GM19455 (cell line): ENCODE measurements around the gene SLAIN1.
"Not testable (repeated sequence)": the region's sequence is repeated elsewhere in the genome, so short reads cannot be mapped to it uniquely, and the experiment has no call there.

Source experiments
- ATAC-seq: cut with Tn5 transposase; IDR thresholded peaks from one replicate; pipeline ENCODE4 v1.9.1; 2021; ENCODE audit not compliant: unreplicated experiment

Gene SLAIN1

DNA sequence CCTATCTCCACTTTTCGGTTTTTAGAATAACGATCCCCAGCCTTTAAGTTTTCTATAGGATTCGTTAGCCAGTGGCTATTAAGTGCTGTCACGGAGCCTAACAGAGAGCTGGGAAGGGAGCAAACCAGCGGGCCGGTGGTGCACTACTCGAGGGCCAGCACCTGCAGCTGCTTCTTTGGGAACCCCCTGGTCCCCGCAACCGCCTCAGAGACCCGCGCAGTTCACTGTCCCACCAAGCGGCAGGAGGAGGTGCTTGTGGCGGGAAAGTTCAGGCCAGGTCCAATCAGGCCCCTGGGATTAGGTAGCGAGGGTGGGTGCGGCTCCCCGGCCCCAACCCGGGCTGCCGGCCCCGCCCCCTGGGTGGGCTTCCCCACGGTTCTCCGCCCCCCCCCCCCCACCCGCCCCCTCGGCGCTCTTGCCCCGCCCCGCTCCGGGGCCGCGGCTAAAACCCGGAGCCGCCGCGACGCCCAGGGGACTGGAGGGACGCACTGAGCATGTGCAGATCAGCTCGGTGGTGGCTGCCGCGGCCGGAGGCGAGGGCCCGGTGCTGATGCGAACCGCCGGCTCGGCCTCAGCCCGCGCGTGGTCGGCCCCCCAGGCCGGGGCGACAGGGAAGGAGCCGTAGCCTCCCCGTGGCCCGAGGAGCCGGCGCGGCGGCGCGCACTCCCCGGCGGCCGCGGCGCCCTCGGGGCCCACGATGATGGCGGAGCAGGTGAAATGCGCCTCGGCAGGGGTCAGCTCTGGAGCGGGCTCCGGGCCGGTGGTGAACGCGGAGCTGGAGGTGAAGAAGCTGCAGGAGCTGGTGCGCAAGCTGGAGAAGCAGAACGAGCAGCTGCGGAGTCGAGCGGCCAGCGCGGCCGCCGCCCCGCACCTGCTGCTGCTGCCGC is at the start of gene SLAIN1:
SLAIN1 (plus strand) TSS at position 471 of the 887 bp plus-strand sequence; CDS start at position 698, 227 bp downstream.
- peak; percentile 73 for ATAC-seq

DNA sequence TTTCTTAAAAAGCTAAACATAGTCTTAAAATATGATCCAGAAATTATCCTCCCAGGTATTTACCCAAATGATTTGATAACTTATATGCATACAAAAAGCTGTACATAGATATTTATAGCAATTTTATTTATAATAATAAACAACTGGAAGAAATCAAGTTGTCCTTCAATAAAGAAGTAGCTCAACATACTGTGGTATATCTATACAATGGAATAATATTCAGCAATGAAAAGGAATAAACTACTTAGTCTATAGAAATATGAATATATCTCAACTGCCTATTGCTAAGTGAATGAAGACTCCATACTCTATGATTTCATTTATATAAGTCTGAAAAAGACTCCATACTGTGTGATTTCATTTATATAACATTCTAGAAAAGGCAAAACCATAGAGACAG is 47.1 kb upstream of the SLAIN1 start:
- no peak for ATAC-seq

DNA sequence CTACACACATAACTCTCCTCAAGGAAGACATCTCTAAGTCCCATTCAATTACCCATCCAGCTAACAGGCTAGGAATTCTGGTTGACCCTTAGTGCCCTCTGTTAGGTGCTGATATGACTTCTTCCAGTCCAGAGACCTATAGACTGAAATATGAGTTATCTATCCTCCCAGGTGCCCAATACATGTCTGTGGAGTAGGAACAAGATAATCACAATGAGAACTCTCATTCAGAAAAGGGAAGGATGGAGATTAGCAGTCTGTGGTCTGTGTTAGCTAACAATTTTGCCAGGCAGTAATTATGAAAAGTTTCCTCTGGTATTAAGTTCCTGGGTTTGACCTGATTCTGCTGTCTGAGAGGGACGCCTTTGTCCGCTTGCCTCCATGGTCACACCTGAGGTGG is 44.2 kb upstream of the SLAIN1 start:
- no peak for ATAC-seq

DNA sequence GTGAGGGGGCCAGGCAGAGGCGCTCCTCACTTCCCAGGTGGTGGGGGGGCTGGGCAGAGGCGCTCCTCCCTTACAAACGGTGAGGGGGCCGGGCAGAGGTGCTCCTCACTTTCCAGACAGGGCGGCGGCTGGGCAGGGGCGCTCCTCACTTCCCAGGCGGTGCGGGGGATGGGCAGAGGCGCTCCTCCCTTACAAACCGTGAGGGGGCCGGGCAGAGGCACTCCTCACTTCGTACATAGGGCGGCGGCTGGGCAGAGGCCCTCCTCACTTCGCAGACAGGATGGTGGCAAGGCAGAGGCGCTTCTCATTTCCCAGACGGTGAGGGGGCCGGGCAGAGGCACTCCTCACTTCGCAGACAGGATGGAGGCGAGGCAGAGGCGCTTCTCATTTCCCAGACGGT is 37.5 kb upstream of the SLAIN1 start:
- not testable (repeated sequence) for ATAC-seq

DNA sequence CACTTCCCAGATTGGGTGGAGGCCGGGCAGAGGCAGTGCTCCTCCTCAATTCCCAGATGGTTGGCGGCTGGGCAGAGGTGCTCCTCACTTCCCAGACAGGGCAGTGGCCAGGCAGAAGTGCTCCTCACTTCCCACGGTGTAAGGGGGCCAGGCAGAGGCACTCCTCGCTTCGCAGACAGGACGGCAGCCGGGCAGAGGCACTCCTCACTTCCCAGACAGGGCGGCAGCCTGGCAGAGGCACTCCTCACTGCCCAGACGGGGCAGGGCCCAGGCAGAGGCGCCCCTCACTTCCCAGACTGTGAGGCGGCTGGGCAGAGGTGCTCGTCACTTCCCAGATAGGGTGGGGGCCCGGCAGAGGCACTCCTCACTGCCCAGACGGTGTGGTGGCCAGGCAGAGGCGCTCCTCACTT is 36.6 kb upstream of the SLAIN1 start:
- no peak for ATAC-seq

DNA sequence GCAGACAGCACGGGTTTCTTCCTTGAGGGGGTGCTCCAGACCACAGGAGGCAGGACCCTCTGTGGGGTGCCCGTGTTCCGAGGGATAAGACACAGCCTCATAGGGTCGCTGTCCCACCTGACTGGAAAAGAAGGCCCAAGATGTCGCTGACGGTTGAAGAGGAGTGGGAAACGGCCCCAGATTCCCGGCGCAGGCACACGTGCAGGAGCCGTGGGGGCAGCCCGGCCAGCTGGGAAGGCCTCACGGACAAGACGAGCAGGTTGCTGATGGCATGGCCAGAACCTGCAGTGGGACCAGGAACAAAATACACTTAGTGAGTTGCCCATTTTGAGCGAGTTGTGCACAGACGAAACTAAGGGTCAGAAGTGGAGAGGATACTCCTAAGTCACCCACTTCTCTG is 35.2 kb upstream of the SLAIN1 start:
- ATAC-seq: not testable (repeated sequence)

DNA sequence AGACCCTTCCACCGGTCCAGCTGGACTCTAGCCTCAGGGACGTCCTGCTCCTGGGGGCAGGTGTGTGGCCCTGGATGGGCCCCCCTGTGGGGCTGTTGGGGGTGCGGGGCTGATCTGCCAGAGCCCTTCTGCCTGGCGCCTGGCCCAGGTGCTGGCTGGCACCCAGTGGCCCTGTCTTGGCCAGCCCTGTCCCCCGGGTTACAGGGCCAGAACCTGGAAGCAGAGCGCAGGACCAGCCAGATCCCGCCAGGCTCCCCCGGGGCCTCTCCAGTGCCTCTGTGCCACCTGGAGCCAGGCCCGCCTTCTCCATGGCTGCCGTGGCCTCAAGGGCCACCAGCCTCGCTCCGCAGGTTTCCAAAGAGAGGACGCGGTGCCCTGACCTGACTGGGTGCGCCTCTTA is 34.7 kb upstream of the SLAIN1 start:
- not testable (repeated sequence) for ATAC-seq

DNA sequence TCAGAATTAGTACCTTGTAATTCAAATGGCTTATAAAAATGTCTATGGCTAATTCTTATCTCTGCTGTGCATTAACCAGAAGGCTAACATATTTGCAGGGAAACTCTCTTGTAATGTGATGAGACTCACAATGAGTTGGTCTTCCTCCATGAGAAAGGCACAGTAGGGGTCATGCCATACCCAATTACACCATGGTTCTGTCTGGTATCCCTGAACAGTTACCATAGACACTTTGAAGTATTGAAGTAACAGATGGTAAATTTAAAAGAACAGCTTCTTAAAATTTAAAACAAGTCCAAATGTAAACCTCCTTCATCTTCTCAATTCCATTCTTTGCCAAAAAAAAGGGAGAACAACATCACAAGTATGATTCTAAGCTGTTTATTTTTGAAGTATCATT is 22.6 kb upstream of the SLAIN1 start:
- no peak for ATAC-seq

DNA sequence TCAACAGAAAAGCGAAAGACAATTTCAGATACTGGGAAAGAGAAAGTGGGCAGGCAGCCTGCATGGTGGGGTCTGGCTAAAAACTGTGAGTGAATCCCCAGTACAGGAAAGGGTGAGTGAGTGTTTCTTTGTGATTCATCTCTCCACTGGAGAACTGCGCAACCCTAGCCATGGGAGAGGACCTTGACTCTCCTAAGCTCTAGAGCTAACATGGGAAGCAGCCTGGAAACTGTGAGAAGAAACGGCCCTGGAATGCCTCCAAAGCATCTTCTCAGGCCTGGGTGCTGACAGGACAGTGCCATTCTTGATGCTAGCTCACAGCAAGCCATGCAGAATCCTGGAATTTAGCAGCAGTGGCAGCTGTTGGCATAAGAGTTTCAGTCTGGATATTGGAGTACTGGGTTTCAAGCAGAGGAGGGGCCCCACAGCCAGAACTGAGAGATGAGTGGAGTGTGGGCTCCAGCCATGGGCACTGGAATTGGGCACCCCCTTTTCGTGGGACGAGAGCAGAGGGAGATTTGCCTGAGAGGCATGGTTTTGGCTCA is 18.7 kb upstream of the SLAIN1 start:
- no peak for ATAC-seq

DNA sequence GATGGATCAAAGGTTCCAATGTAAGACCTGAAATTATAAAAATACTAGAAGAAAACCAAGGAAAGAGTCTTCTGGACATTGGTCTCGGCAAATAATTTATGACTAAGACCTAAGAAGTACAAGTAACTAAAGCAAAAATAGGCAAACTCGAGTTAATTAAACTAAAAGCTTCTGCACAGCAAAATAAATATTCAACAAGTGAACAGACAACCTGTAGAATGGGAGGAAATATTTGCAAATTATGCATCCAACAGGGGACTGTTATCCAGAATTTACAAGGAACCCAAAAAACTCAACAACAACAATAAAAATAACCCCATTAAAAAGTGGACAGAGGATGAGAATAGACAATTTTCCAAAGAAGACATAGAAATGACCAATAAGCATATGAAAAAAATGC is 9.7 kb upstream of the SLAIN1 start:
- no peak for ATAC-seq

DNA sequence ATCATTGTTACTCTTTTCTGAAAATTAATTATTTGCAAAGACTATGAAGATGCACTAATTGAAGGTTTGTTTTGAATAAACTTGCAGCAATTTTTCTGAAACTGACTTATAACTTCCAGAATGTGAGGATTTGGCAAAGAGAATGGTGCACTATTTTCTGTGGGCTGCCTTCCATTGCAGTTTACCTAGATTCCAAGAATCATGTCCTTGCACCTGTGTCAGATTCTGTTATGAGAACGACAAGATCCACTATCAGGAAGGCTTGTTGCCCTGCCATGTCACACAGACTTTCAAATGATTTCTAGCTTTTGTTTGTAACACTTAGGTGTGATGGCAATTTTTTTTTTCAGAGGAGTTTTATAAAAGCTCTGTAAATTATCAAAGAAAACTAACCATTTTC is 5.6 kb upstream of the SLAIN1 start:
- ATAC-seq: no peak

DNA sequence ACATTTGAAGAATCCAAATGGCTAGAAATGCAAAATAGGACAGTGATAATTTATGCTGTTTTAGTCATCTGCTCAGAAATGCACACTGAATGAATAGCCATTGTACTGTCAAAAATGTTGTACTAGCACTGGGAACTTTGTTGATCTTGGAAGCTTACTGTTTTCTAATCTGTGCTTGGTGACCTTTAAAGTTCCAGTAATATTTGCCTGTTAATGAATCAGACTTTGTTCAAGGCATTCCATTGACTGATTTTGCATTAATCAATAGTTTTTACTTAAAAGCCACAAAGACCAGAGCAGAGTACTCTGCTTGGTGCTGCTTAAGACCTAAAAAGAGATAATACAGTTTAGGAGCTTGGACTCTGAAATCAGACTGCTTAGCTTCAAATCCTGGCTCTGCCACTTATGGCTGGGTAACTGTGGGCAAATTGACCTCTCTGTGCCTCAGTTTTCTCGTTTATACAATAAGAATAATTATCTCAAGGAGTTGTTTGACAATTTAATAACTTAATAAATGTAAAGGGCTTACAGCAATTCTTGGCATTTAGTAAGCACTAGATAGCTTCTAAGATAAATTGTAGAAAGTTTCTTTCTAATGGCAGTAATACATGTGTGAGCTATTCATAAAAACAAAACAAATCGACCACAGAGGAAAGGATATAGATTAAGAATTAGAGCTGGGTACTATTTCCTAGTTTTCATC is 4.6 kb upstream of the SLAIN1 start:
- no peak for ATAC-seq

DNA sequence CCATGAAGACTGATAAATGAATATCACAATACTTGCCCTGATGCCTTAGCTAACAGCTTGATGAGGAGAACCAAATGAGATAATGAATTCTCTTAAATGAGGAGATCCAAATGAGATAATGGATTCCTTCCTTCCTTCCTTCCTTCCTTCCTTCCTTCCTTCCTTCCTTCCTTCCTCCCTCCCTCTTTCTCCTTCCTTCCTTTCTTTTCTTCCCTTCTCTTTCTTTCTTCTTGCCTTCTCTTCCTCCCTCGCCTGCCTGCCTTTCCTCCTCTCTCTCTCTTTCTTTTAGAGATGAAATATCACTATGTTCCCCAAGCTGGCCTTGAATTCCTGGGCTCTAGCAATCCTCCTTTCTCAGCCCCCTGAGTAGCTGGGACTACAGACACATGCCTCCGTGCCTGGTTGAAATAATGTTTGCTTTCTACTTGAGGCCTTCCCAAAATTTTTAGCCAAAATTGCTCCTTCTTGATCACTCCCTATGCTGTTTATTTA is 4.0 kb upstream of the SLAIN1 start:
- ATAC-seq: no peak

DNA sequence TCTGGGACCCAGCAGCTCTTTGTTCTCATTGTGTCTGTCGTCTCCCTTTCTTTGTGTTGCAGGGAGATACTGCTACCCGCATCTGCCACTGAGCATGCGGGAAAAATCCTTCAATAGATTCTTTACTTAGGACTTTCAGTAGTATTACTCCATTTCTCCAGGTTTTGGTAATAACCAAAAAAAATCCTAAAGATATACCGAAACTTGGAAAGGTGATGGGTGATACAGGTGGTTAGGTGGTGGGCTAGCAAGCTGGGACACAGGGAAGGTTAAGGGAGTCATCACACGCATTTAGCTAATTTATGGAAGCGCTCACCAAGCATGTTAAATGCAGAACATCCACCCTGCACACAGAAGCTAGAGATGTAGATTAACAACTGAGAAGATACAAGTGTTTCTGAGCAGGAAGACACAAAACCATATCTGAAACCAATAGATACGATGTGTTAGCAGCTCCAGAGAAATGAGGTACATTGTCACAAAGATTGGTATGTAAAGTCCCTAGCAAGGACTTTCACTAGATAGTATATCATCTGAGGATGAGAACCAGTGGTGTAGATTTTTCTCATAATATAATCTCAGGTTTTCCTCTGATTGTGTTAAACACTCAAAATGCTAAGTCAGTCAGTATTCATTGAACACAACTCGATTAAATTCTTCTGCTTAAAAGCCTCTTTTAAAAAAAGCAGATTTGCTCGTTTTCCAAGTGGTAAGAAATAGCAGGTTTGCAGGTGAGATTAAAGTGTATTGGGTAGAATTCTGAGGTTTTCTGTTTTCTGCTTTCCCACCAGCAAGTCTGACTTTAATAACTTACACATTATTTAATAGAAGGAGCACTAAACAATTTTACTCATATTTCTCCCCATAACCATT is 1.2 kb upstream of the SLAIN1 start:
- no peak for ATAC-seq

DNA sequence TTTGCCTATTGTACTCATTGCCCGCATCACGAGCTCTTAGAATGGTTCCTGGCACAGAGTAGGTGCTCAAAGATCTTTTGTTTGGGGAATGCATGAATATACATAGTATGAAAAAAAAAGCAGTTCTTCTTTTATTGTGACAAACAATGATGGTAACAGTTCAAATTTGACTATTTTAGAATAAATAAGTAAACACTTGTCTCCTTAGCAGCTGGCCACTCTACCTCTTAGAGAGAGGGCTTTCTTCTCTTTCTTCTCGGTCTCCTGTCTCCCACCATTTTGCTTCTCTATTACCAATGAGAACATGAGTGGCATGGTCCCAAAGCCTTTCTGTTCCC is 639 bp upstream of the SLAIN1 start:
- ATAC-seq: peak; percentile 3

DNA sequence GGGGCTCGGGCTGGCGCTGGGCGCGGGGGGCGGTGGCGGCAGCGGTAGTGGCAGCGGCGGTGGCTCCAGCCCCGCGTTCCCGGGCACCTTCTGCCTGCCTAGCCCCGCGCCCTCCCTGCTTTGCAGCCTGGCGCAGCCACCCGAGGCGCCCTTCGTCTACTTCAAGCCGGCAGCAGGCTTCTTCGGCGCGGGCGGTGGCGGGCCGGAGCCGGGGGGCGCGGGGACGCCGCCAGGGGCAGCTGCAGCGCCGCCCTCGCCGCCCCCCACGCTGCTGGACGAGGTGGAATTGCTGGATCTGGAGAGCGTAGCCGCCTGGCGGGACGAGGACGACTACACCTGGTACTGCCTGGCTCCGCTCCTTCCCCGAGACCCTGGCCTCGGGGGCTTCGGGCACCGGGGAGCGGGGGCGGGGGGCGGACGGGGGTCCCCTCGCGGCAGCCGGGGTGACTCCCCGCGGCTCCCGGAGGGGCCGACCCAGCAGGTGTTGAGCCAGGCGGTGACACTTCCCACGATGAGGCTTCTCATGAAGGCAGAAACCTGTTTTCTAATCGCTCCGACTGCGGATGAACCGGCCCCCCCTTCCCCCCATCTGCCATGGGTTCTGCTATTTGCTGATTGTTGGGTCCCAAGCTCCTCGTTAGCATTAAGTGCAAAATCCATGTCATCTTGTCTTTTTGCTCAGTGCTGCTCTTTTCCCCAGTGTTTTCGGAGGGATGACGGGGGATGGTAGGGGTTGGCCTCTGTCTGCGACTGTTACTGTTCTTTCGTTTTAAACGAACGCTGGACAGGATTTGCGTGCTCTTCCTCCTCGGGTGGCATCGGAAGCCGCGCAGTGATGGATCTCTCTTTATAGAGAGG is 943 bp downstream of the SLAIN1 start:
- peak; percentile 33 for ATAC-seq

DNA sequence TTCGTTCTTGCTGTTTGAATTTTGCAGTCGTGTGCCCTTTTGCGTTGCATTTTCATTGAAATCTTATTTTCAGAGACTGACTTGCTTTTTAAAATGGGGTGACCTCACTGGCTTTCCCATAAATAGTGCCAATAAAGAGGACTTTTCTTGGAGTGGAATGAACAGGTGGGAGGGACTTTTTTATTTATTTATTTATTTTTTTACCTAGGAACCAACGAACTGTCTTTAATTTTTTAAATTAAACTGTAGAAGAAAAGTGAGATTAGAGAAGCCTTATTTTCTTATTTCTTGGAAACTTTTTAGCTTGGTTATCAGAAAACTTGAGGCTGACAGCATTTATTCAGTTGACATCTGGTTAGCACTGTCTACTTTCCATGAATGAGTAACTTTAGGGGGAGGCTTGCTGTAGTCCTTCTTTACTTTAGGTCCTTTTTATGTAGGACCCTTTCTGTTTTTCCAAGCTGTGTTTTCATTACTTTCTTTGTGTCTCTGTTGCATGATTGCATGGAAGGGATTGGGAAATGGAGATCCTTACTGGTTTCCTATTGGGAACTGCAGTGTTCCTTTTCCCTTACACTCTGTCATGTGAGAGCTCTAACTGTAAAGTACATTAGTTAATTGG is 1.7 kb downstream of the SLAIN1 start:
- no peak for ATAC-seq

DNA sequence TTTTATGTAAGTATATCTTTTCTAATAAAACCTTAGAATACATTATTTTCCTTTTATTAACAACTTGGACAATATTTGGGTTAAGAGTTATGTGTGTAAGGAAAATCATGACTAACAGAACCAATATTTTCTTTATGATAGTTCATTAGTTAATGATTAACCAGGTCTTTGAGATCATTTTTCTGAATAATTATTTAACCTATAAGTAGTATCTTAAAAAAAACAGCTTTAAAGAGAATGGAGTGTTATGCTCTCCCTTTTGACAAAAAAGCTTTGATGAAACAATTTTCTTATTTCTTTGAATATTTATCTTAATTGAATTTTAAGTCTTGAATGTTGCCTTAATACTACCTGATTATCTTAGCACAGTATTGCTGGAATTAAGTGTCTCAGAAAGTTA is 3.8 kb downstream of the SLAIN1 start:
- no peak for ATAC-seq

DNA sequence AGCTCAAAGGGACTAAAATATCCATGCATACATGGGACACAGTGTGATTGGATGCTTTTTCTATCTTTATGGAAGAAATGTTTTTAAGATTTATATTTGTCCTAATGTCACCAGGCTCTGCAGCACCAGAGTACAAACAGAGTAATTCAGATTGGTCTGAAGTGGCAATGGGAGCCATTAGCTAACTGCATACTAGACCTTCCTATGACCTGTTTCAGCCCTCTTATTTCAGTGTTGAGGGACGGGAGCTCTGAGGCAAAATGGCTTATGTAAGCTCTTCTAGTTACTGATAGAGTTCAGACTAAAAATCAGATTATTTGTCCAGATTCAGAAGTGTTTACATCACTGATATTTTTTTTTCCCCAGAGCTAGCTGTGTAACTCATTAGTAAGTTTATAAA is 4.9 kb downstream of the SLAIN1 start:
- ATAC-seq: no peak

DNA sequence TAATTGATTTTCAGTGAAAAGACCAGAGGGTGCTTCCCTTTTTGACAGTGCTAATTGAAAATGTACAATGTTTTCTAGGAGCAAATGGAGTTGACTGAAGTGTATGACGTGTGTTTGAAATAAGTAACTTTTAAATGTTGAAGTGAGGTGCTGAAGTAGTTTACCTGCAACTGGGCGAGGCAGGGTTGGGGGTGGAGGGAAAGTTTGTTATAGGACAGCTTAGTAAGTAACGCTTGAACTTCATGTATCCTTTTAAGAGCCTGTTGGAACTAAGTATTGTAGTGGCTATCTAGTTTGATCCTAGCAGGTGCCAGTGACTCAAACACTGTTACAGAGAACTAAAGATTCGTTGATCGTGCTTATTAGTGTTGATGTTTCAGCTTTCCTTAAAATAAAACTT is 5.9 kb downstream of the SLAIN1 start:
- ATAC-seq: no peak
